ENCODE measurements around the gene ZBTB20. TPM values are rescaled to one million over a fixed set of nuclear protein-coding genes. Genes with fewer than 3 reads are reported as not detected.

The ZBTB20 gene
- total and polyA plus RNA-seq, 2 of the 4 experiments (the other 2 are of a cell fraction): 0.75 to 14.7 TPM

GRCh38 chr3:114973536-114973935 is 173.6 kb downstream of the ZBTB20 start:
- Histone ChIP-seq H4K91ac (ENCODE audit: insufficient read depth, low read depth, low read length) (no peak overlapping the region), H3K18ac (ENCODE audit: low read depth, low read length) (no peak overlapping the region), H3K23ac (ENCODE audit: low read depth, low read length) (no peak overlapping the region), H2BK15ac (ENCODE audit: low read depth, low read length) (no peak overlapping the region), H3K9me1 (ENCODE audit: insufficient read depth, low read length) (no peaks in the 10 kb centered on the region), H4K20me1 (ENCODE audit: insufficient read depth, low read length) (no peaks in the 10 kb centered on the region), H3K9me3 (ENCODE audit: control insufficient read depth, insufficient read depth, low read length) (no peaks in the 10 kb centered on the region), H2AFZ (replicated peaks; ENCODE audit: low read length, poor library complexity) (no peak overlapping the region), H4K8ac (ENCODE audit: low read depth in 2 of 2, low read length in 2 of 2) (no peak overlapping the region), H3K36me3 (ENCODE audit: control insufficient read depth, insufficient read depth, low read length) (no peaks in the 10 kb centered on the region), H3K4me3 (ENCODE audit: insufficient read depth, low read depth, low read length) (no peak overlapping the region), H2BK120ac (ENCODE audit: low read depth, low read length) (no peak overlapping the region), H3K56ac (ENCODE audit: extremely low read depth, insufficient read depth, low read length) (no peak overlapping the region), H2BK5ac (ENCODE audit: low read depth, low read length, poor library complexity, severe bottlenecking) (no peak overlapping the region), H2BK20ac (ENCODE audit: low read depth, low read length) (no peak overlapping the region), H3K4ac (ENCODE audit: low read depth, low read length) (no peak overlapping the region), H3K4me1 (ENCODE audit: control insufficient read depth, insufficient read depth, low read length) (no peaks in the 10 kb centered on the region), H3K14ac (replicated peaks; ENCODE audit: low read depth, low read length) (no peak overlapping the region), H3K4me2 (ENCODE audit: low read depth, low read length) (no peak overlapping the region), H3K79me1 (ENCODE audit: low read depth in 1 of 2, low read length in 2 of 2) (no peaks in the 10 kb centered on the region), H2AK9ac (replicated peaks; ENCODE audit: low read depth, low read length, poor library complexity) (no peak overlapping the region), H2AK5ac (ENCODE audit: low read depth, low read length) (no peak overlapping the region), H3K27ac (ENCODE audit: insufficient read depth, low read length) (no peak overlapping the region), H3K9ac (ENCODE audit: low read depth, low read length) (no peak overlapping the region), H4K5ac (ENCODE audit: low read depth, low read length) (no peak overlapping the region), H3K27me3 (ENCODE audit: control insufficient read depth, insufficient read depth, low read length) (no peaks in the 10 kb centered on the region)
- intact Hi-C loops (cut with micrococcal nuclease) (no loop called here), dilution Hi-C loops (cut with HindIII; ENCODE audit: low sequenced_read_pairs, unreplicated experiment) (no loop called here), in situ Hi-C loops (cut with MboI; ENCODE audit: low sequenced_read_pairs) (no loop called here)
- no peak for TF ChIP-seq MAFK (IDR thresholded peaks at IDR 0.05; ENCODE audit: low read depth, low read length)
- TF ChIP-seq RAD21 (IDR thresholded peaks at IDR 0.05; ENCODE audit: low read length): no peak
- no peak for TF ChIP-seq USF2 (IDR thresholded peaks at IDR 0.05; ENCODE audit: low read depth, low read length)
- no peak for TF ChIP-seq POLR2A (IDR thresholded peaks at IDR 0.05; ENCODE audit: low read depth, low read length)
- no peak for TF ChIP-seq ELK1 (IDR thresholded peaks at IDR 0.05; ENCODE audit: borderline replicate concordance, low read depth, low read length)
- no TSS peak for BruUV-seq (replicated peaks)
- POLR2A ChIA-PET (ENCODE audit: unreplicated experiment): no interaction called here
- CTCF ChIA-PET: no interaction called here
- WGBS, 2 experiments (ENCODE audit: extremely low coverage in 2 of 2, insufficient read length in 1 of 2): no CpG with 5 or more reads among the region's 3 CpGs
- no peak for DNase-seq
- no peak for ATAC-seq (ENCODE audit: low read depth)

Measured in IMR-90 (cell line).